NCI-H446 (cell line): ENCODE data around the gene LTBR.
A peak's percentile ranks its signal among the peaks of the same experiment; 100 is the strongest.

Experiments
- DNase-seq, 2 experiments: peaks; one replicate each; lab custom pipeline; 2025; lab: John Stamatoyannopoulos, UW

Gene LTBR

DNA sequence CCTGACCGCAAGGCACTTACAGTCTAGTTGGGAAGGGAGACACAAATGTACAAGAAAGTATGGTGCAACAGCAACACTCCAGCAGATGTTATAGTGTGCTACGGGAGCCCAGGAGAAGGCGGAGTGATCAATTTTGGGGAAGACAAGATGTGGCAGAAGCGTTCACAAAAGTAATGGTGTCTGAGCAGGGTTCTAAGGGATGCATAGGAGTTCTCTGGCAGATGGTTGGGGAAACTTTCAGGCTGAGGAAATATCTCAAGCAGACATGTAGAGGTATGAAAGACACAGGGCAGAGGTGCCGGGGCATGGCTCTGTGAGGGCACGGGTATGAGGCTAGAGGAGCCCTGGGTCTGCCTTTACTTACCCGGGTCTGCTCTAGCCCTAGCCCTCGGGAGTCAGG lies 37.0 kb upstream of the LTBR start:
- no peak for DNase-seq

DNA sequence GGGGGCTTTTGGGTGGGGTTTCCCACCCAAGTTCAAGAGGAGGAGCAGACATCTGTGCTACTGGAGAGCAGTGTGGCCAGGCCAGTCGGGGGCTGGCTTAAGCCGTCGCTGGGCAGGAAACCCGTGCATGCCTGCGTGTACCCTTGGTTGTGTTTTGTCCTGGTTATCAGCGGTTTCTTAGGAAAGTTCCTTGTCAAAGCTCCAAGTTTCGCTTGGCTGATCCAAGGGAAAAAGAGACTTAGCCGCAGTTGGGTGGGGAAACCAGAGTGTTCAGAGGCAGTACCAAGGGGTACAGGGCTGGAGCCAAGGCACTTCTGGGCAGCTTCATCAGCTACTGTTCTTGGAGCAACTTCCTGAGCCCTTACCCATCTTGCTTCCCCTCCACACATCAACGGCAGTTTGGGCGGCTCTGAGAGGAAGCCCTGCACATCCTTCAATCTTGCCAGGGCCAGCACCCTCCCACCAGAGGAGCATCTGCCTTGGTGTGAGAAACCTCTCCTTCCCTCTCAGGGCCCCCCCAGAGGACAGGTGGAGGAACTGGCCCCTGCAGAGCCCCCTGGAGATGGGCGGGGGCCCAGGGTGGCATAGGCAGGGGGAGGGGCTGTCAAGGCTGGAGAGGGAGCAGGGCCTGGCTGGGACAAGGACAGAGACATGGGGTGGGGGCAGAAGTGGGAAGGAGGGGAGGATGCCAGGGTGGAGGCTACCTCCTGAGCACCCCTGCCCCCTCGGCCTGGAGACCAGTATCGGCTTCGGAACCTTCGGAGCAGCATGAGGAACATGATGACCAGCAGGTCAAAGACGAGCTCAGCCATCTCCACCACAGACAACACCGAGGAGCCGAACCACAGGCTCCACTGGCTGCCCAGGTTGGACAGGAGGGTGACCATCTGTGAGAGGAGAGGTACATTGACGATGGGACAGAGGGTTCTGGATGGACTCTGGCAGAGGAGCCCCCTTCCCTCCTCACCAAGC lies 36.3 kb upstream of the LTBR start:
- no peak for DNase-seq

DNA sequence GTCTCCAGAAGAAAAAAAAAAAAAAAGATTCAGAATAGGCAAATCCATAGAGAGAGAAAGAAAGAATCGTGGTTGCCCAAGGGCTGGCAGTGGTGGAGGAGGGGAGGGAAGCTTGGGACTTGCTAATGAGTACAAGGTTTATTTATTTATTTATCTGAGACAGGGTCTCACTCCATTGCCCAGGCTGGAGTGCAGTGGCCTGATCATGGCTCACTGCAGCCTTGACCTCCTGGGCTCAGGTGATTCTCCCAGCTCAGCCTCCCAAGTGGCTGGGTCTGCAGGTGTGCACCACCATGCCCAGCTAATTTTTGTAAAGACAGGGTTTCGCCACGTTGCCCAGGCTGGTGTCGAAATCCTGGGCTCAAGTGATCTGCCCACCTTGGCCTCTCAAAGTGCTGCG lies 32.3 kb upstream of the LTBR start:
- no peak for DNase-seq

DNA sequence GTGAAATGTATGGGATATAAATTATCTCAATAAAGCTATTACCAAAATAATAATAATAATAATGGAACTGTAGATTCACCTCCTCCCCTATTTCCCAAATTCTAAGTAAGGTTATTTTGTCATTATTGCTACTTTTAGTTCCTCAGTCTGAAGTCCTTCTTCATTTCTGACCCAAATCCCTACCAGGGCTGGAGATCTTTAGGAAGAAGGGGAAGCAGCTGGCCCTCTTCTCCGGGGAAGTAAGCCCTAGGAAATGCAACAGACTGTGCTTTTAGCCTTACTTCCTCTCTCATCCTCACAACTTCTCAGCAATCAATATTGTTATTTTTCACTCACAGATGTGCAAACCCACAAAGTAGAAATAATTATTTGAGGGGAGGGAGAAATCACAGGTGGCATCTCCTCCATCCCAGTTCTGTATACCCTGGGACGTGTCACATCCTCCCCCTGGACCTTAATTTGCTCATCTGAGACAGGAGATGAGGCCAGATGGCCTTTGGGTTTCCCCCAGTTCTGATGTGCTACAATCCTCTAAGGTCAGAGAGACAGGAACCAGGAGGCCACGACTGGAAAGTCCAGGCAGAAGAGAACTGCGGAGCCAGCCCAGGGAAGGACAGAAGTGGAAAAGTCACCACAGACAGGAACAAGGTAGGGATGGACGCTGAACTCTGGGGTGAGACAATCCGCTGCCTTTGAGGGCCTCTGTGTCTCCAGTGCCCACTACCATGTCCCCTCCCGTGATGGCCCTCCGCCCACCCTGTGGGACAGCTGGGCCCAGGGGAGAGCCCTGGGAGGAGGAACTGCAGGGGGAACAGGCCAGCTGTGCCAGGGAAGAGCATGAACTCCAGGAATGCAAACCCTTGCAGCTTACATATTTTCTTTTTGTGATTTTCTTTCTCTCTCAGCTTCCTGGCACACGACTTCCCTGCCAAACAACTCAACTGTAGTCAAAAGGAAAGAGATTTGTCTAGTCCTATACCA lies 31.5 kb upstream of the LTBR start:
- no peak for DNase-seq

DNA sequence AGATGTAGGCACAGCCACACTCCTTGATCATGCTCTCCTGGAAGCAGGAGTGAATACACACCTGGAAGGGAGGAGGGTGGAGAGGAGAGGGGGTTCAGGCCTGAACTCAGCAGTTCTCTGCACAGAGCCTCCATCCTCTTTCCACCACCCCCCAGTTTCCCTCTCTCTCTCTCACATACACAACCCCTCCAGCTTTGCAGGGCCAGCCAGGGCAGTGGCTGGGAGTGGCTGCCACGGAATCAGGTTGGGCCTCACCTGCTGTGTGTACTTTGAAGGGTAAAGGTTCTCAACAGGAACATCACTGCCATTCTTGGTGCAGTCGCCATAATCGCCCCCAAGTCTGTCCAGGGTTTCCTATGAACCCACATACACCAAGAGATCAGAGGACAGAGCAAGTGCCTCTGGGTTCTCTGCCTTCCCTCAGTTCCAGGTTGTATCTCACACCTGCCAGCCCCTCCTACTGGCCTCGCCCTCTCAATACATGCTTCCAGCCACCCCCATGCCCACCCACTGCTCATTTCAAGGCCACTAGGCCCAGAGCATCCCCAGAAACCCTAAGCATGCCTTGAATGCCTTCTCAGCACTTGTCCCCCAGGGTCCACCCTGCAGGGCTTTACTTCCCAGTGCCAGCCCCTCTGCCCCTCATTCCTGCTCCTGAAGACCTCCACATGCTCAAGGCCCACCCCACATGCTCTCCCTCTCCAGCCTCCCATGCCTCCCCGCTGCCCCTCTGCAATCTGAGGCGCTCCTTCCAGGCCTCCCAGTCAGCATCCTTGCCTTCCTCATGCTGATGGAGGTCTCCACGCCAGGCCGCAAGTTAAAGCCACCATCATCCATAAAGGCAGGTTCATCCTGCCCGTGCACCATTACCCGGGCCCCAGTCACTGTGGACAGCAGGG lies 29.2 kb upstream of the LTBR start:
- DNase-seq: no peak

DNA sequence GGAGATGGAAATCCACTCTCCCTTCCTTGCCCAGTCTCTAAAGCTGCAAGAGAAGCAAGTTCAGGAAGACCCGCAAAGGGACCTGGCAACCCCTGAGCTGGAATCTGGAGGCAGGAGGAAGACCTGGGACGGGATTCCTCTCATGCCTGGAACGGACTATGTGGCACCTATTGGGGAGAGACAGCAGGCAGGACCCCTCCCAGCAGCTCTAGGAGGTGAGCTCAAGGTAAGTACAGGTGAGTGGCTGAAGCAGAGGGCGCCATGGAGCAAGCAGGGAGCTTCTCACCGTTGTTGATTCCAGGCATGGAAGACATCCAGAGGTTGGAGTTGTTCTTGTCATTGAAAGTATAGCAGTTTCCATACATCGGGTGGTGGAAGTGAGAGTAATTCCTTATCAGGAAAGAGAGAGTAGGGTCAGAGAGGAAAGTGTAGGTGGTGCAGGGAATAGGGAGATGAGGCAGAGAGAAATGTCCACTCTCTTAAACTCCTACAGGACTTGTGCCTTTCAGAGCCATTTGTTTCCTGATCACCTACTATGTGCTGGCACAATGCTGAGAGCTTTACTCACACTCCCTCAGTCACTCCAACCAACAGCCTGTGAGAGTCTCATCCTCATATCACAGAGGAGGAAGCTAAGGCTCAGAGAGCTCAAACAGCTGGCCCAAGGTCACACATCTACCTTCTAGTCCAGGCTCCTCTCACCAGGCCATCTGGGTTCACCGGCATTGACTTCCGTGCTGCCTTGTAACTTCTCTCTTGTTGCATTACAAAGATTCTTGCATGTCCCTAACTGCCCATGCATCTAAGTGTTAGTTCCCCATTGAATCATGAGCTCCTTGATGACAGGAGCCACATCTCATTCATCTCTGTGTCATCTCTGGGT lies 28.2 kb upstream of the LTBR start:
- DNase-seq: no peak

DNA sequence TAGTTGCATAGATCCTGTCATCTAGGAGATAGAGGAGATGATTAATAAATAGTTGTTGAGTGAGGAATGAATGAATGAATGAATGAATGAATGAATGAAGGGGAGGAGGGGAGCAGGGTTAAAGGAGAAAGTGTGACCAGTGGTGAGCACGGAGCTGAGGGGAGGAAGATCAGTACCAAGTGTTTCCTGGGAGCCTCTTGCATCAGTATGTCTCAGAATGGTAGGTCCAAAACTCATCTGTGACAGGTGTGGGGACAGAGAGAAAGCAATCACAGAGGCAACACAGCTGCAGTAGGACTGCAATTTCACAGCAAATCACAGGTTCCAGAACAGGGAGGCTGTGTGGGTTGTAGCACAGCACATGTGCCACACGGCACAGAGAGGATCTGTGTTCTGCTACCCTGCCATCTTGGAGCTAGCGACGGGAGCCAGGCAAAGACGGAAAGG lies 27.6 kb upstream of the LTBR start:
- DNase-seq: no peak

DNA sequence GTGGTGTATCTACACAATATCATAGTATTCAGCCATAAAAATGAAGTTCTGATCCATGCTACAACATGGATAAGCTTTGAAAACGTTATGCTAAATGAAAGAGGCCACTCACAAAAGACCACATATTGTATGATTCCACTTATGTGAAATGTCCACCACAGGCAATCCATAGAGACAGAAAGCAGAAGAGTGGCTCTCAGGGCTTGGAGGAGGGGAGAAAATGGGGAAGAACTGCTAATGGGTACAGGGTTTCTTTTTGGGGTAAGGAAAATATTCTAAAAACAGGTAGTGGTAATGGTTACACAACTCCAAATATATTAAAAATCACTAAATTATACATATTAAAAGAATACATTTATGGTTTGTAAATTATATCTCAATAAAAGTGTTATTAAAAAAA lies 25.1 kb upstream of the LTBR start:
- no peak for DNase-seq

DNA sequence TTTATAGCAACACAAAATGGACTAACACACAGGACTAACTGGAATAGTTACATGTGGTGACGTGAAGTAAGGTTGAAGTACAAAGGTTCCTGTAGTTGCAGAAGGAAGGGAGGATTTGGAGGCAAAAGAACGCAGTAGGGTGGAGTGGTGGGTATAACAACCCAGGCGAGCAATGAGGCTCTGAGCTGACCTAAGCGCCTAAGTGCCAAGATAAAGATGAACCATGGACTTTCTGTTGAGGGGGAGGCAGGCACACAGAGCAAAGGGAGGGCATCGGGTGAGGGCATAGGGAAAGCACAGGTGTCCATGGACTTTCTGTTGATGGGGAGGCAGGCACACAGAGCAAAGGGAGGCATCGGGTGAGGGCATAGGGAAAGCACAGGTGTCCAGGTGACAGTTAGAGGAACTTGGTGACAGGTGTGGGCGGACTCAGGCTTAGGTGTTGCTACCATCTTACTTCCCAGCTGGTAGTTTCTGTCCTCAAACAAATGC lies 23.8 kb upstream of the LTBR start:
- no peak for DNase-seq

DNA sequence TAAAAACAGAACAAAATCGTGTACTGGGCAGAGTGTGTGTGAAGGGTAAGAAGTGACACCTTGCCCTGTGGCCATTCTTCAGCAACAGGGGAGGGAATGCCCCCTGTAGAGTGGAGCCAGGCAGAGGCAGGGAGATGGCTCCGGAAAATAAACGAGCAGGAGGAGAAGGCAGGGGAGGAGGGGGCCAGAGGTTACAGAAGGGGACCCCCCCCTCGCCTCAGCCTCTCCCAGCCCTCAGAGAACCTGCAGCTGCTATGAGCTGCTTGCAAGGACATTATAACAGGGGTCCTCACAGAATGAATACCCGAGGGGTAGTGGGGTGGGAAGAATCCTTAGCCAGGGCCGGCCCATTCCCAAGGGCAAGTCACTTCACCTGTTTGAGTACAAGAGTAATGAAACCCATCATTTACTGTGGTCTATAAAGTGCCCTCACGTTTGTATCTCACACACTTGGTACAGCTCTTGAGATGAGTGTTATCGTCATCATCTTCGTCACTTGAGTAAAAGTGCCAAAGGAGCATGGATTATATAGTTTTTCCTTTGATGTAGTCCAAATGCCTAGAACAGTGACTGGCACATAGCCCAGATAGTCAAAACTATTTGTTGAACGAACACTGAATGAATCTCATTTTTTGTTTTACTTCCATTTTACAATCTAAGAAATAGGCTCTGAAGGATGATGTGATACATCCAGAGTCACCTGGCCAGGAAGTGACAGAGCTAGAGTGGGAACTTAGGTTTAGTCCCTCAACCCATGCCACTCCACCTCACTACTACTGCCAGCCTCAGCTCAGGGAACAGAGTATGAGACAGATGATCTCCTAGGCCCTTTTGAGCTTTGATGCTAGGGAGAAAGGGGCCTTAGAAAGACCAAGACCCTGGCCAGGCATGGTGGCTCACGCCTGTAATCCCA lies 23.1 kb upstream of the LTBR start:
- no peak for DNase-seq

DNA sequence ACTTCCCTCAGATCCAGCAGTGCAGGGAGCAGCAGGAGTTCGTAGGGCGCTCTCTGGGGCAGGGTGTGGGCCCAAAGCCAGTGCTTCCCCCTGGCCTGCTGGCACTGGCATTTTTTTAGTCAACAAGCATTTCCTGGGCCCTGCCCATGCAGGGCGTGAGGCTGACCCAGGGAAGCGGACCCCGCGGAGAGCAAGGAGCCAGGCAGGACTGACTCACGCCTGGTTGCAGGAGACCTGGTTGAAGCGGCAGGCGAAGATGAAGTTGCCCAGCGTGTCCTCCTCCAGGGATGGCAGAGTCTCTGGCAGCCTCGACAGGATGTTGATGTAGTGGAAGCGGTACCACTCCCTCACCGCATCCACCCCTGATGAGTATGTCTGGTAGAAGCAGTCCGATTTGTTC lies 22.1 kb upstream of the LTBR start:
- no peak for DNase-seq

DNA sequence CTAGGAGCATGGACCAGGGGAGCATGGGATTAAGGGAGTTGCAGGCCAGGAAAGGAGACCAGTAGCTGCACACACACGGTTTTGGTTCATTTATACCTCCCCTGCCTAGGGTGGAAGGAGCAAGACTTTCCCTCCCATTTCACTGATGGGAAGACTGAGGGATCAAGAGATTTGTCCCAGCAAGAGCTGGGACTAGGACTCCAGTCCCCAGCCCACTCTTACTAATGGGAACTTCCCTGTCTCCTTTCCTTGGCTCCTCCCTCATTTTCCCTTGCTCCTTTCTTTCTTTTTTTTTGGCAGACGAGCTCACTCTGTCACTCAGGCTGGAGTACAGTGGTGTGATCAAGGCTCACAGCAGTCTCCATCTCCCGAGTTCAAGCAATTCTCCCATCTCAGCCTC lies 21.6 kb upstream of the LTBR start:
- no peak for DNase-seq

DNA sequence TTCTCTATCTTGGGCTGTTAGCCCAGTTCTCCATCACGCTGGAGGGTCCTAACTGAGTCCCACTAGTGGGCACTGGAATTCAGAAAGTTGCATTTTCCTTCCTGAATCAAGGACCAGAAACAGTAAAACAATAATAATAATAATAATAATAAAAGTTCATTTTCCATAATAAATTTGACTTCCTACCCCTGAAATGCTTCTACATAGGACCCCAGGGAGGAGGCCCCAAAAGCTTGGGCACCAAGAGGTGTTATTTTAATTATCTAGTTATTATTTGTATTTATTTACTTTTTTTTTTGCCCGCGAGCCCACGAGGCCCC lies 21.0 kb upstream of the LTBR start:
- no peak for DNase-seq

DNA sequence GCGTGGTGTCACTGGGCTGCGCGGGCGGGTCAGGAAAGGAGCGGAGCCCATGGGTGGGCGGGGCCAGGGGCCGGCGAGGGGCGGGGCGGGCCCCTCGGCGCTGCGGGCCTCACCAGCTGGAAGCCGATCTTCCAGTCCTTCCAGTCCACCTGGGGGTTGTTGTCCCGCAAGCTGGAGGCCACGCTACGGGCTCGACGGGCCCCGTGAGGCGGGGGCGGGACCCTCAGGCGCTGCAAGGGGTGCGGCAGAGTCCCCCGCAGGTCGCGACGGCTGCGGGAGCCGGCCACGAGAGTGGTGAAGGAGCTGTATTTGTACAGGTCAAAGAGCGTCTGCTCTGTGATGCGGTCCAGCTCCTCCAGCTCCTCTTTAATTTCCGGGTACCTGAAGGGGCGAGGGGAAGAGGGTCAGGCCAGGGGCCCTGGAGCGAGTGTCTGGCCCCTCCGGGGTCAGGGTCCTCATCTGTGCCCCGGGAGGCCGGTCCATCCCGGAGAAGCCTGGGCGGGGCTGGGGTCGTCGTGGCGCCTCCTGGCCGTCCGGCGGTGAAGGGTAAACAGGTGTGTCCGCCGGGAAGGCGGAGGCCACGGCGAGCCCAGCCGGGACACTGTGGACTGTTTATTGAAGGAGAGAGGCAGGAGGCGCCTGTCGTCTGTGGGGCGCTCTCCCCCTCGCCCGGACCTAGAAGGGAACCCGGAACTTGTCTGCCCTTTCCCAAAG lies 20.5 kb upstream of the LTBR start:
- no peak for DNase-seq

DNA sequence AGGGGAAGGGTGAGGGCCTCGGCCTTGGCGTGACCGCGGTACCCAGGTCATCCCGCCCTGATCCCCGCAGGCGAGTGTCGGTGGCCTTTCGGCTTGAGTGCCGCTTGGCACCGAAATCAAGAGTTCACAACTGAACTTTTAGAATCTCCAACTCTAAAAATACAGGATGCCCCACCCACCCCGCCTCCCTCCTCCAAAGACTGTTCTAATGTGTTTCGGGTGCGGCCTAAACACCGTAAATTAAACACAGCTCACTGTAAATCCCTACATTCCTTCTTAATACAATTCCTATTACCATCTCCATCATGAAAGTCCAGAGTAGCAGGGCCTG lies 20.0 kb upstream of the LTBR start:
- DNase-seq: no peak

DNA sequence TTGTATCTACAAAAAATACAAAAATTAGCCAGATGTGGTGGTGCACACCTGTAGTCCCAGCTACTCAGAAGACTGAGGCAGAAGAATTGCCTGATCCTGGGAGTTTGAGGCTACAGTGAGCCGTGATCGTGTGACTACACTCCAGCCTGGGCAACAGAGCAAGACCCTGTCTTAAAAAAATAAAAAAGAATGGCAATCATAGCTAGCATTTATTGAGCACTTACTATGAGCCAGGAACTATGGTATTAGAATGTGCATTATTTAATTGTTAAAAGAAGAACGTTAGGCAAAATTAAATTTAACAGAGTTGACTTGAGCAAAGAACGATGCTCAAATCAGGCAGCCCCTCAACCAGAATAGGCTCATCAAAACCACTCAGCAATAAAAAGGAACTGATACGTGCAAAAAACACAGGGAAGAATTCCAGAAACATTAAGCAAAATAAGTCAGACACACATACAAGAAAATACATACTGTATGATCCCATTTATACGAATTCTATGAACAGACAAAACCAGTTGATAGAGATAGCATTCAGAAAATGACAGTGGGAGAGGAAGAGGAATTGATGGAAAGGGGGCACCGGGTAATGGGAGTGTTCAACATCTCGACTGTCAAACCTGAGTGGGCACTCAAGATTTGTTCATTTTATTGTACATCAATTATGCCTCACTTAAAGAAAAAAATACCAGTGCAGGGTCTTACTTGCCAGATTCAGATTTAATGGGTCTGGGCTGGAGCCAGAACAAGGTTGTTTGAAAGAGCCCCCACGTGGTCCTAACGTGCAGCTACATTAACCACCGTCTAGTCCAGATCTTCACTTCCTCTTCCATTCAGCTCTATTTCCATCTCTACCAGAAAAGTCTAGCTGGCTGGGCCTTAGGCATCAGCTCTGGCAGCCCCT lies 16.6 kb upstream of the LTBR start:
- peak in 1 of 2 experiments; percentile 28 for DNase-seq

DNA sequence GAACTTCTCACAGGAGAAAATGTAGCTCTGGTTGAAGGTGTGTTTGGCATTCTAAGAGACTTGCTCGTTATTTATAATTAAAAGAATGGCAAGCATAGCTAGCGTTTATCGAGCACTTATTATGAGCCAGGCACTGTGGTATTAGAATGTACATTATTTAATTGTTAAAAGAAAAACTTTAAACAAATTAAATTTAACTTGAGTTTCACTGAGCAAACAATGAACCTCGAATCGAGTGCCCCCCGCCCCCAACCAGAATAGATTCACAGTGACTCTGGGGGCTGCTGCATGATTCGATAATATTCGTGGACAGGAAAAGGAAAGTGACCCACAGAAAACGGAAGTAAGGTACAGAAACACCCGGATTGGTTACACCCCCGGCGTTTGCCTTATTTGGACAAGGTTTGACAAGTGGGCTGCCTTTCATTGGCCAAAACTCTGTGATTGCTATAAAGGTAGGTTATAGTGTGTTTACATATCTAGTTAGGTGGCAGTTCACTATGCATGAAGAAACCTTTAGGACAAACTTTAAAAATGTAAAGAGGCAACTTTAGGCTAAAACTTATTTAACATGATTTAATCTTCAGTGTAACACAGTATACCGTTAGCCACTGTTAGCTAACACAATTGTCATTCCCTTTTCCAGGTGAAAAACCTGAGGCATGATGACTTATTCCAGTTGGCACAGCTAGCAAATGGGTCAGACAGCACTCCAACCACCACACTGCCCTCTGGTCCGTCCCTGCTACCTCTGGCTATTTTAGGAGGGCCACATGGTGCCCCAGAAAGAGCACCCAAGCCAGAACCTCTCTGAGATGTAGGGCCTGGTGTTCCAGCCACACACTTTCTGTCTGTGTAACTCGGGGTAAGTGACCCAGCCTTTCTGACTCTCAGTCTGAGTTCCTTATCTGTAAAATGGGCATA lies 15.7 kb upstream of the LTBR start:
- DNase-seq: no peak
